Thyroid gland (tissue), 4 donors: ENCODE data around the gene CLOCK. TPM values are rescaled to one million over a fixed set of nuclear protein-coding genes. Genes with fewer than 3 reads are reported as not detected.

Experiments used
- DNase-seq, 2 donors: peaks; one replicate each; pipeline ENCODE4 v3.0.0-alpha.2; 2019
- H3K27ac ChIP-seq, 3 donors: fragments of 200-600 bp; sonication (generic); 1 replicate in 2 of 3; 2 replicates in 1 of 3; pipeline ENCODE4 v1.5.1; 2016 to 2019; ENCODE audit warnings: mild to moderate bottlenecking in 1 of 3, moderate library complexity in 1 of 3
- H3K27me3 ChIP-seq: fragments of 200-600 bp; sonication (generic); one replicate; pipeline ENCODE4 v1.5.1; 2019
- H3K36me3 ChIP-seq, 2 donors: fragments of 200-600 bp; sonication (generic); one replicate each; pipeline ENCODE4 v1.5.1; 2016 to 2019
- H3K4me1 ChIP-seq, 2 donors: fragments of 200-600 bp; sonication (generic); one replicate each; pipeline ENCODE4 v1.5.1; 2017 to 2019
- H3K4me3 ChIP-seq, 3 donors: fragments of 200-600 bp; sonication (generic); replicated peaks in 1 of 3; 1 replicate in 2 of 3; 2 replicates in 1 of 3; pipeline ENCODE4 v1.5.1; 2016; ENCODE audit warnings: mild to moderate bottlenecking in 1 of 3
- H3K9me3 ChIP-seq: fragments of 200-600 bp; sonication (generic); one replicate; pipeline ENCODE4 v1.5.1; 2017
- CTCF ChIP-seq, 6 experiments: fragments of 200-600 bp in 3 of 6; fragments of 450-650 bp in 3 of 6; sonication (generic) in 3 of 6; IDR thresholded peaks; one replicate each; pipeline ENCODE4 v1.5.1; 2016 to 2019; ENCODE audit warnings: antibody characterized with exemption in 6 of 6, mild to moderate bottlenecking in 2 of 6, inconsistent platforms in 1 of 6, moderate library complexity in 1 of 6
- POLR2A ChIP-seq, 2 donors: fragments of 450-650 bp; IDR thresholded peaks; one replicate each; pipeline ENCODE4 v1.6.1; 2017; ENCODE audit warnings: antibody characterized with exemption in 2 of 2, mild to moderate bottlenecking in 2 of 2, moderate library complexity in 1 of 2
- WGBS, 2 donors: methylation state at CpG; one replicate each; pipeline ENCODE4 v1.1.5; 2017; 5-methylcytosine and 5-hydroxymethylcytosine counted together
- intact Hi-C: fragments of 100-400 bp; cut with DNase I; formaldehyde crosslinking; loops from one replicate; pipeline ENCODE4 v1.15.1; 2023
- small RNA-seq: library from RNA; depleted of rRNA; stranded (forward); fragments of <200 nt; gene quantifications from one replicate; pipeline ENCODE3, GENCODE V24; 2016
- total RNA-seq, 4 donors: library from RNA; depleted of rRNA; stranded (reverse); fragments of >200 nt; gene quantifications; one replicate each; pipeline ENCODE4 v1.2.3, GENCODE V29; 2016

CLOCK gene
- total RNA-seq, 4 donors from 2014 or later = 26.1 to 60.3 (median 31.6) TPM

DNA sequence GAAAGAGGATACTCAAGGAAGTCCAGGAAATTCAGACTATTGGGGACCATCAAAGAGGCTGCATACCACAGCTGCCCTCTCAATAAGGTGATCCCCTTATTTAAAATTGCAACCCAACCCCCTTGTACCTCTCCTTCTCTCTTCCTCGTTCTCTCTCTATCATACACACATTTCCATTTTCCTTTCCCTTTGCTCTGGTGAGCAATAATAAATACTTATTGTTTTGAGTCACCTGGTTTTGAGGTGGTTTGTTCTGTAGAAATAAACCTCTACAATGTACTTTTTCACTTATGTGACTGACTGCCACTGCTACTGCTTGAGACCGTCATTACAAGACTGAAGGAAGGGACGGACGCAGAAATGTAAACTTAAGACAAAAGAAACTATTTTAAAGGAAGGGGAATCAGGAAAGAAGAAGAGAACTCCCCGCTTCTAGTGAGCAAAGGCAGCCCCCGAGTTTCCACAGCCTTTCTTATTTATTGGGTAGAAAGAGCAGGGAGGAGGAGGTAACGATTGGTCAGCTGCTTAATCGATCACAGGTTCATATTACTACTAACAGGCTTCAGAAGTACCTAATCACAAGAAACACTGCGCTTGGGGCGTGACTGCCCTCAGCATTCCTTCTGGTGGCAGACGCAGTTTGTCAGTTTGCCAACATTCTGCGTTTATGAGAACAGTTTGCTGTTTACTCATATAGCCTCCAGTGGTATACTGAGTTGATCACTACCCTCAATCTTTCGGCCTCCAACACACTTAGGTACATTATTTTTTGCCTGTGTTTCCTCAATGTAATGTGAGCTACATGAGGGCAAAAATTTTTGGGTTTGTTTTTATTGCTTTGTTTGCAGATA is 167.9 kb downstream of the CLOCK start:
- Histone ChIP-seq H3K9me3 (no peaks in the 10 kb centered on the region), H3K27me3 (no peaks in the 10 kb centered on the region), H3K27ac (no peak overlapping the region), H3K4me3 (no peak overlapping the region), H3K36me3 (no peaks in the 10 kb centered on the region), H3K4me1 (no peaks in the 10 kb centered on the region)
- no peak for DNase-seq
- intact Hi-C loops = no loop called here
- TF ChIP-seq CTCF (IDR thresholded peaks at IDR 0.05) (no peak), POLR2A (IDR thresholded peaks at IDR 0.05) (no peak)
- 86 to 88% methylated on average over 13 of the region's 13 CpGs for WGBS, 2 donors

Small RNA genes within 50 kb of the gene (small RNA-seq; reads per million reads assigned to genes)
- gene RF00019 = not detected

Other genes starting within 250 kb of the CLOCK start
- gene SRD5A3, start 200.7 kb downstream of the CLOCK start, total RNA-seq = 10 to 100 TPM in 1 of 4 donors, 1 to 10 TPM in 3; 2.7 to 12.0 (median 7.0) TPM
- gene TMEM165, start 151.0 kb downstream of the CLOCK start, total RNA-seq = 100 to 1,000 TPM; 175 to 226 (median 189) TPM
- gene PDCL2, start 45.3 kb upstream of the CLOCK start, total RNA-seq = not detected
- 1 to 10 TPM in 1 of 4 donors, under 1 TPM in 1, not detected in 2; 0.88 to 9.0 TPM for gene NMU, start 89.4 kb upstream of the CLOCK start, total RNA-seq